GM23248 (cell line): ENCODE data around the gene TRIP10. TPM values are rescaled to one million over a fixed set of nuclear protein-coding genes. Genes with fewer than 3 reads are reported as not detected.

Experiments
- DNase-seq: peaks from one replicate; pipeline ENCODE4 v3.0.0-alpha.2; 2015
- H2AFZ ChIP-seq: fragments of 200-600 bp; sonication (generic); 2 replicates; pipeline ENCODE4 v1.6.1; 2016; ENCODE audit warnings: antibody characterized with exemption
- H3F3A ChIP-seq: fragments of 200-600 bp; sonication (generic); 2 replicates; pipeline ENCODE4 v1.6.1; 2016; ENCODE audit warnings: mild to moderate bottlenecking, antibody characterized with exemption, mixed run types; ENCODE audit not compliant: insufficient read depth
- H3K27ac ChIP-seq: fragments of 200-600 bp; sonication (generic); 2 replicates; pipeline ENCODE4 v1.5.1; 2016; ENCODE audit warnings: mild to moderate bottlenecking
- H3K27me3 ChIP-seq: fragments of 200-600 bp; sonication (generic); replicated peaks from 2 replicates; pipeline ENCODE4 v1.6.1; 2016; ENCODE audit warnings: mild to moderate bottlenecking; ENCODE audit not compliant: insufficient read depth
- H3K36me3 ChIP-seq: fragments of 200-600 bp; sonication (generic); 2 replicates; pipeline ENCODE4 v1.6.1; 2016; ENCODE audit warnings: low read depth, mild to moderate bottlenecking
- H3K4me1 ChIP-seq: fragments of 200-600 bp; sonication (generic); 2 replicates; pipeline ENCODE4 v1.6.1; 2016; ENCODE audit warnings: mild to moderate bottlenecking; ENCODE audit not compliant: insufficient read depth
- H3K4me2 ChIP-seq: fragments of 200-600 bp; sonication (generic); one replicate; pipeline ENCODE4 v1.6.1; 2016; ENCODE audit warnings: mild to moderate bottlenecking; ENCODE audit not compliant: unreplicated experiment
- H3K4me3 ChIP-seq: fragments of 200-600 bp; sonication (generic); 2 replicates; pipeline ENCODE4 v1.5.1; 2016; ENCODE audit warnings: mild to moderate bottlenecking
- H3K79me2 ChIP-seq: fragments of 200-600 bp; sonication (generic); 2 replicates; pipeline ENCODE4 v1.6.1; 2016; ENCODE audit warnings: mild to moderate bottlenecking; ENCODE audit not compliant: insufficient read depth
- H3K9ac ChIP-seq: fragments of 200-600 bp; sonication (generic); 2 replicates; pipeline ENCODE4 v1.6.1; 2016; ENCODE audit warnings: mild to moderate bottlenecking
- H3K9me2 ChIP-seq: fragments of 200-600 bp; sonication (generic); 2 replicates; pipeline ENCODE4 v1.6.1; 2016; ENCODE audit warnings: mixed run types, mild to moderate bottlenecking, moderate library complexity; ENCODE audit not compliant: insufficient read depth
- H3K9me3 ChIP-seq: fragments of 200-600 bp; sonication (generic); one replicate; pipeline ENCODE4 v1.6.1; 2017; ENCODE audit warnings: low read depth
- H4K20me1 ChIP-seq: fragments of 200-600 bp; sonication (generic); 2 replicates; pipeline ENCODE4 v1.6.0; 2016; ENCODE audit not compliant: insufficient read depth
- EZH2 ChIP-seq: fragments of 200-600 bp; sonication (generic); IDR thresholded peaks from 2 replicates; pipeline ENCODE4 v1.6.1; 2018; ENCODE audit warnings: antibody characterized with exemption, mild to moderate bottlenecking; ENCODE audit not compliant: insufficient read depth, poor library complexity, severe bottlenecking
- EZH2phosphoT487 ChIP-seq: fragments of 200-600 bp; sonication (generic); IDR thresholded peaks from 2 replicates; pipeline ENCODE4 v1.6.1; 2018; ENCODE audit warnings: antibody characterized with exemption, moderate library complexity, mild to moderate bottlenecking, low read depth; ENCODE audit not compliant: insufficient read depth
- WGBS, 2 experiments: methylation state at CpG; one replicate each; pipeline ENCODE4 v1.1.6; 2015 to 2017; ENCODE audit warnings: low lambda C conversion rate in 2 of 2, low coverage in 1 of 2; ENCODE audit errors: missing lambda C conversion rate in 2 of 2; 5-methylcytosine and 5-hydroxymethylcytosine counted together
- in situ Hi-C: fragments of 300-500 bp; cut with MboI; formaldehyde crosslinking; loops from 2 replicates; pipeline ENCODE4 v1.15.0; 2020
- polyA plus RNA-seq: library from polyadenylated mRNA; unstranded; fragments of >200 nt; fragmentation: Nextera tagmentation; extraction: Ambion mirVana; gene quantifications from 2 replicates; pipeline ENCODE4 v1.2.1, GENCODE V29; 2016
- total RNA-seq: library from RNA; depleted of rRNA; stranded (reverse); fragments of >200 nt; shearing (Covaris generic); gene quantifications from 2 replicates; pipeline ENCODE4 v1.2.3, GENCODE V29; 2014

TRIP10 gene
- total and polyA plus RNA-seq, 2 experiments from 2014 or later: 48.0 to 48.9 TPM

DNA sequence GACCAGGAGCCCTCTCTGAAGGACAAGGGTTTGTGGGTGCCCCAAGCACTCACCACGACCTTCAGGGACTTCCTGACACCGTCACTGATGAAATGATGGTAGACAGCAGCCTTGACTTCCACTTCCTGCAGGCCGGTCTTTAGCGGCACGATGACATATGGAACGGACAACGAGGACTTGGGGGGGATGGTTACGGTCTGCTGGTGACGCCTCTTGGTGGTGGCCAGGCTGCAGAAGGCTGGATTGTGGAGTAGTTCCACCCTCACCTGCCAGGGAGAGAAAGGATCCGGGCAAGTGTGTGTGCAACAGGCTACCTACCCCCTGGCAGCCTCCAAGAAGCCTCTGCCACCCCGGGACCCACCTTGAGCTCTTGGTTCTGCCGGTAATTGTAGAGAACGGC lies 42.2 kb upstream of the TRIP10 start:
- no peaks in the 10 kb centered on the region for H3K27me3 ChIP-seq
- no peak overlapping the region for H3K27ac ChIP-seq
- no peak overlapping the region for H3K9ac ChIP-seq
- no peaks in the 10 kb centered on the region for H3K79me2 ChIP-seq
- TF ChIP-seq EZH2 (no peak), EZH2phosphoT487 (no peak)
- no peaks in the 10 kb centered on the region for H3K36me3 ChIP-seq
- no peak for DNase-seq
- no peaks in the 10 kb centered on the region for H3F3A ChIP-seq
- H2AFZ ChIP-seq: no peak overlapping the region
- H3K4me3 ChIP-seq: no peak overlapping the region
- in situ Hi-C loops: no loop called here
- 78 to 79% methylated on average over 13 of the region's 13 CpGs for WGBS, 2 experiments
- no peaks in the 10 kb centered on the region for H3K9me2 ChIP-seq
- no peaks in the 10 kb centered on the region for H3K4me1 ChIP-seq
- no peaks in the 10 kb centered on the region for H4K20me1 ChIP-seq
- no peak overlapping the region for H3K4me2 ChIP-seq
- H3K9me3 ChIP-seq: no peaks in the 10 kb centered on the region

DNA sequence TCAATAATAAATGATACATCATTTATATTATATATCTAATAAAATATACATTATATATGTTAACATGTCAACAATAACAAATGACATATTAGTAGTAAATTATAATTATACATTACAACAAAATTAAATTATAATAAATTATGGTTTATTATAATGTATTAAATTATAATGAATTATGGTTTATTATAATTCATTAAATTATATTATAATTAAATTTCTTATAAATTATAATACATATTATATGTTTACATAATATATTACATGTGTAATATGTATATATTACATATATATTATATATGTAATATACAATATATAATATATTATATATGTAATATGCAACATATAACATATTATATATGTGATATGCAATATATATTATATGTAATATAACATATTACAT lies 39.5 kb upstream of the TRIP10 start:
- H3K4me2 ChIP-seq: no peak overlapping the region
- no peak for DNase-seq
- no peaks in the 10 kb centered on the region for H3K27me3 ChIP-seq
- H3K4me3 ChIP-seq: no peak overlapping the region
- H3K27ac ChIP-seq: no peak overlapping the region
- no peaks in the 10 kb centered on the region for H4K20me1 ChIP-seq
- in situ Hi-C loops: no loop called here
- no peaks in the 10 kb centered on the region for H3K79me2 ChIP-seq
- no peak overlapping the region for H3K9ac ChIP-seq
- no peaks in the 10 kb centered on the region for H3F3A ChIP-seq
- no peaks in the 10 kb centered on the region for H3K4me1 ChIP-seq
- H3K9me2 ChIP-seq: no peaks in the 10 kb centered on the region
- TF ChIP-seq EZH2 (no peak), EZH2phosphoT487 (no peak)
- no peaks in the 10 kb centered on the region for H3K36me3 ChIP-seq
- H3K9me3 ChIP-seq: no peaks in the 10 kb centered on the region
- H2AFZ ChIP-seq: no peak overlapping the region

GRCh38 chr19:6700586-6701316 lies 38.7 kb upstream of the TRIP10 start:
- Histone ChIP-seq H3K4me2 (no peak overlapping the region), H3K27ac (no peak overlapping the region), H3K9me3 (no peaks in the 10 kb centered on the region), H3K27me3 (no peaks in the 10 kb centered on the region), H3K79me2 (no peaks in the 10 kb centered on the region), H3K4me3 (no peak overlapping the region), H3F3A (no peaks in the 10 kb centered on the region), H3K9ac (no peak overlapping the region), H3K36me3 (no peaks in the 10 kb centered on the region), H4K20me1 (no peaks in the 10 kb centered on the region), H3K4me1 (no peaks in the 10 kb centered on the region), H2AFZ (no peak overlapping the region), H3K9me2 (no peaks in the 10 kb centered on the region)
- no peak for TF ChIP-seq EZH2phosphoT487
- no peak for TF ChIP-seq EZH2
- in situ Hi-C loops: no loop called here
- WGBS, 2 experiments: 77 to 79% methylated on average over 8 of the region's 8 CpGs
- no peak for DNase-seq

DNA sequence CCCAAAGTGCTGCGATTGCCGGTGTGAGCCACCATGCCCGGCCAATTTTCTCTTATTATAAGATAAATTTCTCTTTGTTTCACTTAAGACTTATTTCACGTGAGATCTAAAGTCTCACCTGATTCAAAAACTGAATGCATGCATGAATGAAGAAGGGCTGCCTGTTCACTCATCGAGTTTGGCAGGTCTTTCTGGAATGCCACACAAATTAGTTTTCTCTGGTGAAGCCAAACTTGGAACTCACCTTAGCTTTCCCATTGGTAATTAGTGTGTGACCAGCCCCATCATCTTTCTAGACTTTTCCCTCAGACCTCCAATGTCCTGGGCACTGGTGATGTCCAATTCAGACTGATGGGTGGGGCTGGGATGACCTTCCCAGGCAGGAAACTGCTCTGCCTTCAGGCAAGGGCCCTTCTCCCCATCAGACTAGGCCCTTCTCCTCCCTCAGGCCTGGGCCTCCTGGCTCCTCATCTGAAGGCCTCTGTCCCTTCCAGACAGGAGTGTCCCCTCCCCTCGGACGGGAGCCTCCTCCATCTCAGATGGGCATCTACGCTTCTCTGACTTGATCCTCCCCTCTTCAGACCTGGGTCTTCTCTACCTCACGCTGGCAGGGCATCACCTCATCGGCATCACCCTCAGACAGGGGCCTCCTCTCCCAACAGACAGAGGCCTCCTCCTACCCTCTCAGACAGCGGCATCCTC lies 33.4 kb upstream of the TRIP10 start:
- no peaks in the 10 kb centered on the region for H3K36me3 ChIP-seq
- H4K20me1 ChIP-seq: no peaks in the 10 kb centered on the region
- H3K4me3 ChIP-seq: no peak overlapping the region
- H3K27ac ChIP-seq: no peak overlapping the region
- H3K27me3 ChIP-seq: no peaks in the 10 kb centered on the region
- in situ Hi-C loops: no loop called here
- DNase-seq: no peak
- no peak overlapping the region for H3K9ac ChIP-seq
- H3K79me2 ChIP-seq: no peaks in the 10 kb centered on the region
- H3K9me3 ChIP-seq: no peaks in the 10 kb centered on the region
- H3K4me1 ChIP-seq: no peaks in the 10 kb centered on the region
- 79 to 84% methylated on average over 9 to 11 of the region's 11 CpGs for WGBS, 2 experiments
- H3K4me2 ChIP-seq: no peak overlapping the region
- no peaks in the 10 kb centered on the region for H3F3A ChIP-seq
- TF ChIP-seq EZH2phosphoT487: no peak
- TF ChIP-seq EZH2: no peak
- no peak overlapping the region for H2AFZ ChIP-seq
- no peaks in the 10 kb centered on the region for H3K9me2 ChIP-seq
